Glomerular visceral epithelial cell (primary cell): Measurements from ENCODE around the gene MGP.

Experiments
- DNase-seq: peaks from one replicate; pipeline ENCODE4 v3.0.0-alpha.2; 2016; ENCODE audit errors: extremely low spot score

MGP gene

DNA sequence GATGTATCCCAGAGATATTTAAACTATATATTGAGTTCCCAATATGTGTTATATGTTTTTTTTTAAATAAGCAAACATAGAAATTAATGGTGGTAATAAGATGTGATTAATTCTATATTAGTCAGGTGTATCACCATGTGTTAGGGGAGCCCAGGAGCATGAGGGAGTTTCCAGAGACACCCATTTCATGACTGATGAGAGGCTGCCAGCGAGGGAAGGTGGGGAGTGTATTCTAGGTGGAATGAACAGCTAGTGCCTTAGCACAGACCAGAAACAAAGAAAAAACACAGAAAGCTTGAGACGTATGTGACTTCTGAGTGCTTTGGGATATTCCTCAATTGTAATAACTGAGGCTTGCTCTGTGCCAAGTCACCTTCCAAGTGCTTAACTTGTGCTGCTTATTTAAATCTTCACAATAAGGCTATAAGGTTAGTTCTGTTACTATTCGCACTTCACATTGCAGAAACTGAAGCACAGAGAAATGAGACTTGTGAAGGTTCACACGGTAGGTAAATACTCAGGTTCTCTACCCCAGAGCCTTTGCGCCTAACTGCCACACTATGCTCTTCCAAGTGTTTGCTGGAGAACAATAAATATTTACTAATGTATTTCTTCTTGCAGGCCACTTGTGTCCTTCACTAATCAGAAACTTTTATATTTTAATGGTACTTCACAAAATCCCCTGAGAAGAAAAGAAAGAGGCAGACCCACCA lies 17.9 kb upstream of the MGP start:
- no peak for DNase-seq

DNA sequence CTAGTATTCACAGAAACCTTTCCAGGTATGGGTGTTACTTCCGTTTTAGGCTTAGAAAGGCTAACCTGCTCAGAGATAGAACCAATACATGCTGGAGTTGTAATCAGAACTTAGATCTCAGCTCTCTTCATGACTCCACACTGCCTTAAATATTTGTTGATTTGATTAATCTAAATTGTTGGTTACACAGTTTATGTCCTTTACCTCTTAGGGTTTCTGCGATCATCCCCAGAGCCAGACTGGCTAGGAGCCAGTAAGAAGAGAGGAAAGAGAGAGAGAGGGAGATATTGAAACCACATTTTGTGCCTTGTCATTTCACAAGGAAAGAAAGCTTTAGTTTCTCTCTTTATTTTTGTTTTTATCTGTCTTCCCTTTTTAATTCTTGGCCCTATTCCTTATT lies 16.8 kb upstream of the MGP start:
- DNase-seq: no peak

DNA sequence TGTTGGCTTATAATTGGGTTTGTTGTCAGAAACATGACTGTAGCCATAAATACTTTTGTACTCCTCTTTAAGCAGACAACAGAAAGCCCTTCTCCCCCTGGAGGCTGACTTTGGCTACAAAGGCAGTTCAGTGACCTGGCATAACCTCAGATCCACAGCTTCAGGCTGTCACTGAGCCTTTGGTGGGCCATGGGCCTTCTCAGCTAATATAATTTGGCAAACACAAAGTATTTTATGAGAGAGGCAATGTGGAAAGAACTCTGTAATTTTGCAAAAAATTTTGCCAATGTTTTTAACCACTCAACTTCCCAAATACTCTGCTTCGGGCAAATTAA lies 15.5 kb upstream of the MGP start:
- DNase-seq: no peak

DNA sequence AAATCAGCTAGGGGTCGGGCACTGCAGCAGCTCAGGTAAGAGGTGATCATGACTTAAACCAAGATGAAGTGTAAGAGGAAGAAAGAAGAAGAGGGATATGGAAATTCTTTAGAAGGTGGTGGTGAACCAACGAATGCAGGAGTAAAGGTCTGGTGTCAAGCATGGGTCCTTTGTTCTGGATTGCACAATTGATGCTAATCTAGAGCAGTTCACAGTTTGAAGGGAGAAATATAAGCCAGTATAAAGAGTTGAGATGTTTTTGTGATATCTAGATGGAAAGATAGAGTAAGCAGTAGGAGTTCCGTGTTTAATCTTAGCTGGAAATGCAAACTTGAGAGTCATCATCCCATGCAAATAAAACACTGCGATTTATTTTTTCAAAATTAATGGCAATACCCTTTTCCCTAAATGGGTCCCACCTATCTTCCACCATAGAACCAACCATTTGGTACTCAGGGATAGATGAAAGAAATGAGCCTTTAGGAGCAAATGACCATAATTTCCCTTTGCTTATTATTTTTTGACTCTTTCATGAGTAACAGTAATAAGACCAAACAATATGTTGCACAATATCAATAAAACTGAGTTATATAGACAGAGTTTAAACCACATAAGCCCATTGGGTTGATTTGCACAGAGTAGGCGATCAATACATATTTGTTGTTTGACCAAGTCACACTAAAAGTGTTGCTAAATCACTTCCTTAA lies 15.0 kb upstream of the MGP start:
- DNase-seq: no peak

DNA sequence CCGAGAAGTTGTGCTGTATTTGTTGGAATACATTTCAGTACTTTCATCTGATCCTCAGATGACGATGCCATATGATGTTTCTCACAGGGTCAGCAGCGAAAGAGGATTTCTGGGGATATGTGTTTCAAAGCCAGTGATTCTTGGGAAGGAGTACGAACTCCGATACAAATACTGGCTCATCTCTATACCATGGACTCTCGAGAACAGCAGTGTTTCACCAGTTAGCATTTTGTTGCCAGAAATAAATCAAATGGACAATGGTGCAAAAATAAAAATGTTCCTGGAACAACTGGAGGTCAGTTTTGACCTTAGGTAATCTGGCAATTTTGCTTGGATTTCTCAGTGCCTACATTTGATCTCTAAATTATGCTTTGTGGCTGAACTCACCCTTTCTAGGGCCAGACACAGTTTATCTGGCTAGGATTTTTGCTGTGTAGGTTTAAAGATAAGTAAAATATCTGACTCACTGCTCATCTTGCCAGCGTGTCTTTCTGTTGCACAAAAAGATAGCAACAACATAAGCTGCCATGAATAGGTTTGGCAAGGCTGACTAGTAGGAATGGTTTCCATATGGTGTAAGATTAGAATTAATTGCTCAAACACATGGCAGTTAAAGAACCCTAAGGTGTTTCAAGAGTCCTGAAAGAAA lies 11.0 kb upstream of the MGP start:
- no peak for DNase-seq

DNA sequence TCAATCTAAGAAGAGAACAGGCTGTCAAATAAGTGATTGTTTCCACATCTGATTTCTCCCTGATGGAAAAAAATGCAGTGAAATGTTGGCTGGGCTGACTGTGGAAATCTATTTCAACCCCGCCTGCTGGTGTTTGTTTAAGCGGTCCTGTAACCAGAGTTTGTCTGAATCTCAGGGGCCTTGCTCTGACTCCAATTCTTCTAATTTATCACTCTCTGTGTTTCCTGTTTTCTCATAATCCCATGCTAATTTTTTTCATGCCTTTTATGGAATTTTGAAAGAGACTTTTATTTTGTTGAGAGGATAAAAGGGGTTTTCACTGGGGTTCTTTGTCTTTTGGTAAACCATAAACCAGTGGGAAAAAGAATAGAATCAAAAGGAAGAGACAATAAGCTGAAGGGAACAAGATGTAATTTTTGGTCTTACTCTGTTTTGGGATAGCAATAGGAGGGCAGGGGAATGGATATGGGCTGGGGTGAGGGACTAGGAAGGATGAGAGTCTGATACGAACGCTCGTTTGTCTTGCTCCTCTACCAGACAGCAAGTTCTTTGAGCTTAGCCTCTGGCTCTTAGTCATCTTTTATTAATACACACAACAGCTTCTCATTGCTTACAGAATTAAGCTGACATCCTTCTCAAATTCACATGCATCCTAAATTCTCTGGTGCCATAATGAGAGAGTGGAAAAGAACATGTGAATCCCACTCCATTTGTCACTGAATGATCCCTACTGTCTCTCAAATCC lies 8.0 kb upstream of the MGP start:
- DNase-seq: no peak

DNA sequence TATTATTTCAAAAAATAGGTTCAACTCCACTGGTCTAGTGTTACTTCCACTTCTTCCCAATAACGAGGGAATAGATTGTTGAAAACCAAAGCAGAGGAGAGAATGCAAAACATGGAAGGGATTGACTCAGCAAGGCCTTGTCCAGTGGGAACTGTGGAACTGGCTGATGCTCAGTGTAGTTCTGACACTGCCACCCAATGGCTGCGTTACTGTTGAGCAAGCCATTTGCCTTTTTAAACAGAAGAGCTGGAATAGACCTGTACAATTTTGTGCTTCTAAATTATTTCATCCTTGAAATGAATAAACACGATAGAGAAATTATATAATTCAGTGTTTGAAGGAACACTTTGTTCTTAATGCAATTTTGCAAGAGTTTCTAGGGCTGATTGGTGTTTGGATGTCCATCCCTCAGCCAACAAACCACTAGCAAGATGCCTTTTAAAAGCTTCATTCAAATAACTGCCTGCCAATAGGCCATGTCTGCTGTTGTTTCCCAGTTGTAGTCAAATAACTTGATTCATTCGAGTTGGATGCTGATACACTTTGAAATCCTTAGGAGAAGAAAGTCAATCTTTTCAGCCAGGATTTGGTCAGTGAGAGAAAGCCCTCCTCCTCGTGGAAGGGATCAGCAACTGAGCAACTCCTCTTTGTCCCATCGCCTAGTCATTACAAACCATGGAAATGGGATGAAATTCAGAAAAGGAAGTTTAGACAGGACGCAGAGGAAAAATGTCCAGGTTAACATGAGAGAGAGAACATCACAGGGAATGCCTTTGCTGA lies 7.3 kb upstream of the MGP start:
- DNase-seq: no peak

DNA sequence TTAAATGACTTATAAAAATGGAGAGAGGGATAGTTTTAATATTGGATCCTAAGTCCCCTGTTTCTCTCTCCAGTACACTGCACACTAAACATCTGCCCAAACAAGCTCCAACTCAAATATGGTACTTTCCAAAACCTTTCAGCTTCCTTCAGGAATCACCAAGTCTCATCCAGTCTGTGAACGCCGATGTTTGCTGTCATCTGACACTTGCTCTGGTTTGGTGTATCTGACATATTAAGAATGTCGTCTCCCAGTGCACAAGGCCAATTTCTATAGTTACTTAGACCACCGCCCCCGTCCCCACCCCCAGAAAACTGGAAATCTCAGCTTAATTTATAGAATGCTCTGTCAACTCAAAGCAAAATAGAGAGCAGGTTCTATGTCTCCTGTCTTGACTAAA lies 5.0 kb upstream of the MGP start:
- DNase-seq: no peak

DNA sequence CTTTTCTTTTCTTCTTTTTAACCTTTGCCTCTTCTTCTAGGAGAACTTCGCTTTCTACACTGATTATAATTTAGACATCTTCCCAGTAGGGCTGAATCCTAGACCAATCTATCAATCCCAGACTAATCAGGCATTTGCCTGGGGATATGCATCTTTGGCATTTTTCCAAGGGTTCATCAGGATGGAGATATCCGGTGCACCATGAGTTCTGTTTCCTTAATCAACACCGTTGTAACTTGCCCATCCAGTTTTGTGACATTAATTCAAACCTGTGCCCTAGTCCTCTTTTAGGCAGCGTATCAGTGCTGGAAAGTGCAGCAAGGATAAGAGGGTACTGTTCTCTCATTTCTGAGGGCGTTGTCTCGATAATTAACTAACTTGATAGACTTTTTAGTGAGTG lies 617 bp upstream of the MGP start:
- DNase-seq: no peak

DNA sequence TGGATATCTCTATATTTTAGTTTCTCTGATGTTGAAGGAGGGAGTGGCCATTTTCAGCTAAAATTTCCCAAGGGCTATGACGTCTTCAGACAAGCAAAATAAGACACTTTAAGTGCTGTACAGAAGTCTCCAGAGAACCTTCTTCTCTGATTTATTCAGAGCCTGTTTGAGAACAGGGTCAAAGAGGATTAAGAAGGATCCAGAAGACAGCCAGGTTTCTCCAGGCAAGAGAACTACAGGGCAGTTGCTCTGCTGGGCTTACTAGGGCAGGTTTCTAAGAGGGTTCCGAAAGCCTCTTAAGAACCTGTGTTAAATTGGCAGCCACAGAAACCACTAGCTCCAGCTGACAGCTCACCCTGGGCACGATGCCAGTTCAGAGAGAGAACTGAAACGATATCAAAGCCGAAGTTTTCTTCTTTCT lies 1.2 kb downstream of the MGP start:
- peak; percentile 79 for DNase-seq

DNA sequence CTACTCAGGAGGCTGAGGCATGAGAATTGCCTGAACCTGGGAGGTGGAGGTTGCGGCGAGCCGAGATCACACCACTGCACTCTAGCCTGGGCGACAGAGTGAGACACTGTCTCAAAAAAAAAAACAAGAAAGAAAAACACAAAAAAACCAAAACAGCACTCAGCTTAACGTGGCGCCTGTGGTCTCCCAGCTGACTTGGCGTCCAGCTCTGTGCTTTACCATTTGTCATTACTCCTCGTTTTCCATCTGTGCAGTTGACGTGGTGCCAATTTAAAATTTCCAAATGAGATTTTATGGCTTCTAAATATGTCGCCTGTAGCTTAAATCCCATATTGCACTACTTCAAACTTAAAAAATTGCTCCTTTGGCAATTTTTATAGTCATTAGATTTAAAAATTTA lies 2.0 kb downstream of the MGP start:
- DNase-seq: no peak

DNA sequence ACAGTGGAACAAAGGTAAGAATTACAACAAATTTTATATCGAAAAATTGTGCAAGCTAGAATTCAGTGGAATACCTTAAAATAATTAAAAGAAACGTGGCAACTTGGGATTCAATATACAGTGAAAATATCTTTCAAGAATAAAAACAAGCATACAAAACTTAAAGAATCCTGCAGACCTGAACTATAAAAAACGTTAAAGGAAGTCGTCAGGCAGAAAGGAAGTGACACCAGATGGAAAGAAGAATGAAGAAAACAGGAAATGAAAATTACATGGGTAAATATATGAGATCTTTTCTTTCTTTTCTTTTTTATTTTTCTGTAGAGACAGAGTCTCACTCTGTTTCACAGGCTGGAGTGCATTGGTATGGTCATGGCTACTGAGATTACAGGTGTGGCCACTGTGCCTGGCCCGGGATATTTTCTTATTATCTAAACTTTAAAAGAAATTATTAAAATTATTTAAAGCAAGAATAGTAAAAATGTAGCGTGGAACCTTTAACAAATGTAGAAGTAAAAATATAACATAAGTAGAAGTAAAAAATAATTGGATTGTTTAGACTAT lies 4.7 kb downstream of the MGP start:
- no peak for DNase-seq

DNA sequence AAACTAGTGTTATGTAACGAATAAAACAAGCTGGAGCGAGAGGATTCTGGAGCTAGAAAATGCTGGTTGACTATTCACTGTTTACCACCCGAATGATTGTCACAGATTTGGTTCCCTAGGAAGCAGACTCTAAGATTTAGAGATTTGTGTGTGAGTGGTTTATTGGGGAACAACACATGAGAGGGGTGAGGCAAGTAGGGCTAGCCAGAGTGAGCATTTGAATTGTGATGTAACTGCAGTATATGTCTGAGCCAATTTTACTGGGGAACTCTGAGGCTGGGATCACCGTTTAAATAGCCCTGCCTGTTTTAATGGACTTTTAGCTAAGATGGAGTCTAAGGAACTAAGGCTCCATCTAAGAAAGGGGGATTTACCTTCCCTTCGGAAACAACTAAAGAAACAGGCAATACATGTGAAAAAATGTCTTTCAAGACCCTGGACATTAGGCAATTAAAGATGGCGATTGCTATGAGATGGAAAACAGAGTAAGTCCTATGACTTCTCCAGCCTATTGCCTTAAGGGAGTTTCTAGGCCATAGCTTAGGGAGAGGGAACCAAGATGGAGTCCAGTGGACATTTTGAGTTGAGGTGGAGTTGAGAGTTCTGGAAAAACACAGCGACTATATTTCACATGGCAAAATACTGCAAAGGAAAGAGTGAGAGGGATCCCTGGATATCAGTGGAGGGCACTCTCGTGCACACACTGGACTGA lies 6.3 kb downstream of the MGP start:
- no peak for DNase-seq

DNA sequence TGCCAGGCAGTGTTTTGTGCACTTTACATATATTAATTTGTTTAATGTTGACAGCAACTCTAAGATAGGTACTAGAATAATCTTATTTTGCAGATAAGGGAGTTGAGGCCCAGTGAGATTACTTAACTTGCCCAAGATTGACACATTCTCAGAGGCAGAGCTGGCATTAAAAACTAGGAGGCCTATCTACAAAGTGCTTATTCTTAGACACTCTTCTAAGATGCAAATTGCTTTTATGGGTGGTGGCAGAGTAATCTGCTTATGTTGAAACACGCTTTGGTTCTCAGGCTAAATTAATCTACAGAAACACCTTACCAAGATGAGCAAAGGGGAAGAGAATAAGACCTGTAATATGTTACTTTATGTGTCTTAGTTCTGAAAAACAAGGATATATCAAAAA lies 7.2 kb downstream of the MGP start:
- no peak for DNase-seq

DNA sequence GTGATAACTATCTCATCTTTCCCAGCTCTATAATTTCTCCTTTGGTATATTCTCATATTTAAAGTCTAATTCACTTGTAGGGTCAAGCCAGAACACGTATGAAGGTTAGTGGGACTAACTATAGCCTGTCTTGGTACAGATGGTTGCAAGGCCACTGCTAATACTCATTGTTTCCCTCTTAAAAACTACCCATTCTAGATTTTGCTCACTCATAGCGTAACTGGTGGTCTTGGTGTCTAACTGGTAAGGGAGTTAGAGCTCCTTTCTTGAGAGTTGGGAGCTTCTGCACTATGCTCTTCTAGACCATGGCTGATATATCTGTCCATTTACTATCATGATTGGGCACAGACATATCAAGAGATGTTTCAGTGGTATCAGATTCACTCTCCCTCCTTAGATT lies 8.8 kb downstream of the MGP start:
- DNase-seq: no peak

DNA sequence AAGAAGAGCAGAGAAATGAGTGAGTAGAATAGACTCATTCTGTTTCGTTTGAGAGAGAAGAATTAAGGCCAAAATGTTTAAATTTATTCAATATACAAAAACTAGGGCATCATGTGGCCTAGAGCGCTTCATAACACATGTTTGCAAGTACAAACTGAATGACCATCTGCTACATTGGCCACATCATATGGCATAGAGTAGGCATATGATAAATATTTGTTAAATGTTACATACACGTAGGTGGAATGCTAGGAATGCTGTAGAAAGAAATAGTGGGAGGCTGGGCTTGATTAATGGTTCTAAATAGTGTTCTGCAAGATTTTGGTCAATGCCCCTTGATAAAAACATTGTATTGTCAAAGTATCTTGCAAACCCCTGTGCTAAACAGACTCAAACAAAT lies 10.8 kb downstream of the MGP start:
- no peak for DNase-seq

DNA sequence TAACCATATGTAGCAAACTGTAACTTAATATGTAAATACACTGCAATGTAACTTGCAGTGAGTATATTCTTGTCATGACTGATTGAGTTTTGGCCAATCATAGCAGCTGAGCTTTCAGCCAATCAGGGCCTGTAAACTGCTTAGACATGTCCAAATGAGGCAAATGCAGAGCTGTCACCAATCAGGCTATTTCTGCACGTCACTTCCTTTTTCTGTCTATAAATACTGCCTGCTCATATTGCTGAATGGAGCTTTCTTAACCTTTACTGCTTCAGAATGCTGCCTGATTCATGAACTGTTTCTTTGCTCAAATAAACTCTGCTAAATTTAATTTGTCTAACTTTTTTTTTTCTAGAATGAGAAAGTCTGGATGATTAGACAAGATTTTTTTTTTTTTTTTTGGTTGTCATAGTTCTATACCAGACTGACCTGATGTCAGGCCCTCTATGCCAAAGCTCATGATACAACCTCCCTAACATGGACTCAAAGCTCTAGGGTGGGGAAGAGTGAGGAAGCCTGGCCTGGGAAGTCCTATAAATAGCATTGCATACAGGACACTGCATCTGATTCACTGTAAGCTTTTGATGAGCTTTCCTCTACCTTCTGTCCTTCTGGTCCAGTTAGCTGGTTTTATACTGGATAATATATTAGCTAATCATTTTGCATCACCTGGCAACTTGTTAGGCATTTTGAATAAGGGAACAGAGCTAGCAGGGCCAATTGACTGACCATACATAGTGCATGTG lies 12.0 kb downstream of the MGP start:
- no peak for DNase-seq

DNA sequence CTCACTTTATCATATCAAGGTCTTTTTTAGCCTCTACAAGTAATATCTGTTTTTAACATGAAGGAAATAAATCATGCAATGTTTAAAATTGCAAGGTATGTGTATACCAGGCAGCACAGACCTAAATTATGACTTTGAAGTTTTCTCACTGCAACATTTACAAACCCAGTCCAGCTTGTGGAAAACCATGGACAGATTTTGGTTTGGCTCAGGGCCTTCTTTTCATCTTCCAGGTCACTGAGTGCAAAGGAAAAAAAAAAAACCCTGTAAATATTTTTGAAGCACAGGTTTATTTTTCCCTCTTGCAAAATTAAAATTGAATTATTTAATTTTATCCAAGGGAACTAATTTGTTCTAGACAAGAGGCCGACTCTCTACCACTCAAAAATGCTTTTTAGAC lies 13.8 kb downstream of the MGP start:
- DNase-seq: no peak

DNA sequence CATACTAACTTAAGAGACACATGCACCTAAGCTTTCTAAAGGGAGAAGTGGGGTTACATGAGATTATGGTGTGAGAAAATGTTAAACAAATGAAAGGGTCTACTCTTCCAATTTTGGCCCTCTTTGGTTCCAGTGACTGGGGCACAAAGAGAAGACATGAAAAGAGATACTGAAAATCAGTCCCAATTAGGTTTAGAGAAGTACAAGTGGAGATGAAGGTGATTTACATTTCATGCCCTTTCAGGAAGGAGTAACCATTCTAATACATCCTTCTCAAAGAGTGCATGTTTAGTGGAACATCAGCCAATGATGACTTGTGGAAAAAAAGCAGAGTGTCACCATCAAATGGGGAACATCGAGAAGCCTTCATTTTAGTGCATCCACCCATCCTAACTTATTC lies 14.4 kb downstream of the MGP start:
- no peak for DNase-seq

DNA sequence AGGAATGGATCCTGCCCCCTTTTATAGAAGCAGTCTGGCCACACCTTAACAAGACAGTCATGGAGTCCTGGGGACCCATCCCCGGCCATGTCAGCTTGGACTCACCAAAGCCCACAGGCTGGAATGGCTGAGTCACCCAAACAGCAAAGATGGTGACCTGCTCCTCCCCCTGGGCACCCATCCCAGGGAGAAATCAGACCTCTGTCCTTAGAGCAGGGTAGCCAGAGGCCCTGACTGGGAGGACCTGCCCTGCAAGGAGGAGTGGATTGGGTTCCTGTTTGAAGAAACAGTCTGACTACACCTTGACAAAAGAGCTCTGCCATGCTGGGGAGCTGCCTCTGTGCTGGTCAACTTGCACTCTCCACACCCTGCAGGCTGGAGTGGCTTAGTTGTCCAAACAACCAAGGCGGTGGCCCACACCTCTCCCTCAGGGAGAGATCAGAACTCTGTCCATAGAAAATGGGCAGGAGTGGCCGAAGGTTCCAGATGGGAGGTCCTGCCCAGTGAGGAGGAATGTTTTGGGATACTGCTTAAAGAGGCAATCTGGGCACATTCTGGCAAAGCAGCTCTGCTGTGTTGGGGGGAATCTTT lies 16.6 kb downstream of the MGP start:
- no peak for DNase-seq
